GM12891 (cell line): ENCODE measurements around the gene AP2A2.

ENCODE experiments used
- DNase-seq: peaks from one replicate; pipeline ENCODE4 v3.0.0; 2011; ENCODE audit warnings: low spot score; ENCODE audit not compliant: insufficient read length
- FAIRE-seq: peaks from 2 replicates; lab custom pipeline; 2011; peaks lifted over from hg19 to GRCh38; lab: Jason Lieb, UNC
- PAX5 ChIP-seq: IDR thresholded peaks from 2 replicates; pipeline ENCODE4 v1.6.1; 2011; ENCODE audit warnings: low read length, moderate library complexity, mild to moderate bottlenecking; ENCODE audit not compliant: insufficient read depth, severe bottlenecking
- POLR2A ChIP-seq: IDR thresholded peaks from 2 replicates; pipeline ENCODE4 v1.6.1; 2011; ENCODE audit warnings: low read depth, low read length, control low read depth
- POLR2AphosphoS5 ChIP-seq: IDR thresholded peaks from 2 replicates; pipeline ENCODE4 v1.6.1; 2011; ENCODE audit warnings: low read depth, low read length, control low read depth
- POU2F2 ChIP-seq: IDR thresholded peaks from 2 replicates; pipeline ENCODE4 v1.6.1; 2011; ENCODE audit warnings: low read depth, mild to moderate bottlenecking, control low read depth, low read length, moderate library complexity
- SPI1 ChIP-seq: IDR thresholded peaks from 2 replicates; pipeline ENCODE4 v1.6.1; 2011; ENCODE audit warnings: low read depth, low read length, control low read depth
- TAF1 ChIP-seq: IDR thresholded peaks from 2 replicates; pipeline ENCODE4 v1.6.1; 2011; ENCODE audit warnings: low read depth, low read length, control low read depth

The AP2A2 gene

DNA sequence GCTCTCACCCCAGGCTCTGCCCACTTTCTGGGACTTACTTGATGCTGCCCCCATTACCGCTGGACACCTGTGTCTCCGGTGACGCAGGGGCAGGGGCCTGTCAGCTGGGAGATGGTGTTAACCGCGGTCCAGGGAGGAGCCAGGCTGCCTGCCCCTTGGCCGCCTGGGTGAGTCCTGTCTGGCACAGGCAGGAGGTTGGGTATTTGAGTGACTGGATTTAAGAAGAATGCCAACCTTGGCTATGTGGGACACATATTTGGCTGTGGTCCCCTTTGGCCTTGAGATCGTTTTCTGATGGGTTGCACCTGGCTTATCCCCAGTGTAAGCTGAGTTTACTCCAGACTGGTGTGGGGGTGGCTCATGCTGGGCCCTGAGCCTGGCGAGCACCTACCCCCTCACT is 108.3 kb downstream of the AP2A2 start:
- DNase-seq (no peak), FAIRE-seq (no peak)
- TF ChIP-seq POLR2A, result no peak
- no peak for TF ChIP-seq PAX5
- TF ChIP-seq SPI1, result no peak
- no peak for TF ChIP-seq POU2F2
- TF ChIP-seq TAF1, result no peak
- TF ChIP-seq POLR2AphosphoS5, result no peak

DNA sequence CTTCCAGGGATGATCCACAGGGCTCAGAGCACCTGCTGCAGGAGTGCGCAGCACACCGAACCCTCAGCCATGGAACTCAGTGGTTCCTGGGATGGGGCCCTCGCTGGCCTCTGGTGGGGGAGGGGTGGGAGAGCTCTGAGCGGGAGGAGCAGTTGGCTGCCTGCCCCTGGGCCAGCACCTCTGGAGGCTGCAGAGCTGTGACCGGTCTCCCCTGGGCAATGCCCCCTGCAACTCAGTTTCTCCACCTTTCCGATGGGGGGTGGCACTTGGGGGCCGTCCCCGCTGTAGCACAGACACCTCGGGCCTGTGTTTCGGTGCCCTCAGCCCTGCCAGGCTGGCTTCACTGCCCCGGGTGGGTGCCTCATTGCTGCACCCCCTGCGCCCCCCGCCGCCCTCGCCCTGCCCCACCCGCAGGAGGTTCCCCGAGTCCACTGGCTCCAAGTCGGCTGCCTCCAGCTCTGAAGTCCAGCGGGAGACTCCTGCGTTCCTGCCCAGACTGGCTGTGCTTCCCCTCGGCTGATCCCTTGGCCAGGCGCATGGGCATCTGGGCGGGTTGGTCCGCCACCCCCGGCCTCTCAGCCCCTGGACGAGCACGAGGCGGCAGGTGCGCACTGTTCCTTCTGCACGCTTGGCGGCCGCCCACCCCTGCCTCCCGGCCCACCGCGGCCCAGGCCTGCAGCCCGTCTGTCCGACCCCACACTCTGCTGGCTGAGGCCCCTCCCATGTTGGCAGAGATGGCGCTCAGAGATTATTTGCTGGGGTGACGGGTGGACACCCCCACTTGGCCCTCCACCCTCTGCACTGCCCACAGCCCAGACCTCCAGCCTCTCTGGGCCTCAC is 109.0 kb downstream of the AP2A2 start:
- no peak for DNase-seq
- no peak for TF ChIP-seq POU2F2
- no peak for FAIRE-seq

GRCh38 chr11:1035577-1036283 is 110.1 kb downstream of the AP2A2 start:
- DNase-seq (no peak), FAIRE-seq (no peak)
- TF ChIP-seq PAX5 (no peak), POLR2A (no peak), TAF1 (no peak), POU2F2 (no peak), POLR2AphosphoS5 (no peak), SPI1 (no peak)

- DNase-seq (no peak), FAIRE-seq (no peak)
- TF ChIP-seq POLR2AphosphoS5, result no peak
- TF ChIP-seq POU2F2, result no peak
- TF ChIP-seq PAX5, result no peak
- TF ChIP-seq SPI1, result no peak
- no peak for TF ChIP-seq POLR2A
- TF ChIP-seq TAF1, result no peak
Measured at GRCh38 chr11:1036303-1036923, 110.7 kb downstream of the AP2A2 start, which contains the start of gene MUC6. MUC6 (minus strand) TSS chr11:1036718; CDS start chr11:1036655, 63 bp downstream.

- no peak for DNase-seq
- no peak for TF ChIP-seq POLR2A
- no peak for TF ChIP-seq SPI1
- TF ChIP-seq POLR2AphosphoS5, result no peak
- no peak for TF ChIP-seq POU2F2
- no peak for TF ChIP-seq TAF1
- TF ChIP-seq PAX5, result no peak
- FAIRE-seq, result no peak
Measured at GRCh38 chr11:1036931-1037330, 111.3 kb downstream of the AP2A2 start.

DNA sequence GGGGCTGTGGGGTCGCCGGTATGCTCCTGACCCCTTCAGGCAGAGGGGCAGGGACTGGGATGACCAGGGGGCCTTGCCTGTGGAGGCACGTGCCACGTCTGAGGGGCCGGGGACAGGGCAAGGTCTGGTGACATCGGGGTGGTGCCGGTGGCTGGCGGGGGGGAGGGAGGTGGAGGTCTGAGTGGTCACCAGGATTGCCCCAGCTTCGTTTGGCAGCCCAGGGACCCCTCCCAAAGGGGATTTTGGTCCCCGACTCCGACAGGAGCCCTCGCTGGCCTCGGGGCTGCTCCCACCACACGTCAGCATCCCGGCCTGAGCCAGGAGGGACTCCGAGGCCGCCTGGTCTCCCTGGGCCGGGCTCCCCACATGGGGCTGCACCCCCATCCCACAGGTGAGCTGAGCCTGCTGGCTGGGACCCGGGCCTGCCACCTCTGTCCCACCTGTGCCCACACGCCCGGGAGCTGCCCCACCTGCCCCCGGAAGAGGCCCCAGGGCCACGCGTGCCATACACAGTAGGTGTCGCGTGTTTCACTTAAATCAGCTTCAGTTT is 111.9 kb downstream of the AP2A2 start:
- FAIRE-seq (no peak), DNase-seq (no peak)
- TF ChIP-seq POLR2A, result no peak
- TF ChIP-seq TAF1, result no peak
- TF ChIP-seq PAX5, result no peak
- TF ChIP-seq POLR2AphosphoS5, result no peak
- no peak for TF ChIP-seq SPI1
- TF ChIP-seq POU2F2, result no peak

GRCh38 chr11:1038361-1038760 is 112.7 kb downstream of the AP2A2 start:
- no peak for FAIRE-seq
- TF ChIP-seq POLR2A, result no peak
- TF ChIP-seq TAF1, result no peak
- TF ChIP-seq POLR2AphosphoS5, result no peak
- no peak for TF ChIP-seq POU2F2
- TF ChIP-seq SPI1, result no peak
- DNase-seq, result no peak

GRCh38 chr11:1038921-1039320 is 113.3 kb downstream of the AP2A2 start:
- TF ChIP-seq SPI1, result no peak
- TF ChIP-seq POLR2AphosphoS5, result no peak
- no peak for TF ChIP-seq POLR2A
- TF ChIP-seq TAF1, result no peak
- TF ChIP-seq PAX5, result no peak
- DNase-seq (no peak), FAIRE-seq (no peak)
